Raji (cell line): ENCODE measurements around the gene TRIM28.

Experiments
- POLR2A ChIP-seq: IDR thresholded peaks from 2 replicates; pipeline ENCODE4 v1.6.1; 2011; ENCODE audit warnings: low read depth, low read length, control low read depth; ENCODE audit not compliant: insufficient read depth

Gene TRIM28

DNA sequence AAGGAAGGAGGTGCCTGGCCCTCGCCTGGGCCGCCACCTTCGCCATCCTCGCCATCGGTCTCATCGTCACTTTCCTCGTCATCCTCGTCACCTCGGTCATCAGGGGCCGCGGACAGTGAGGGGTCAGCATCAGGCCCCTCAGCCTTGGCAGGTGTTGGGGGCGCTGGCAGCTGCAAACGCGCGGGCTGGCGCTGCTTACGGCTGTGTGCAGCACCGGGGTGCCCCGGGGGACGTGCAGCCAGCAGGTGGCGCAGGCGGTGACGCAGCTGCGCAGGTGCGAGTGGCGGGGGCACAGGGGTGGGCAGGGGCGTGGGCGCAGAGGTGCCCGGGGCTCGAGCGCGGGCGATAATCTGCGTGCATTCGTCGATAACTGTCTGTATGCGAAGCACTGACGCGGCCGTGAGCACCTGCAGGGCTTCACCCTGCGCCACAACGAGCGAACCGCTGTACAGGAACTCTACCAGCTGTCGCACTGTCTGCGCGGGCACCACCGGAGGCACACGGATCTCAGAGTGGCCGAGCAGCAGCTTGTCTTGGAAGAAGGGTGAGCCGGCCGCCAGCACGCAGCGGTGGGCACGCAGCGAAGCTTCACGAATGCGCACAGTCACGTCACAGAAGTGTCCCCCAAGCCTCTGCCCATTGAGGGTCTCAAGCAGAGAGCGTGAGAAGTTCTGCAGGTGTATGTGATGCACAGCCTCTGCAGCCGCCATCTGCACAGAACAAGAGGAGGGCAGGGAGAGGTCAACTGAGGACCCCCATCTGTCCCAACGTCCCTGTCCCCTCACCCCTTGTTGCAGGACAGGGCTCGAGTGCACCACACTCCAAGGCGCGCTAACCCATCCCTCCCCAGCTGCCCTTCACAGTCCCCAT is 26.7 kb upstream of the TRIM28 start:
- peak; percentile 28; the same call in 1 of the 2 replicates for TF ChIP-seq POLR2A

- TF ChIP-seq POLR2A = peak; percentile 49; the same call in 1 of the 2 replicates
Measured at GRCh38 chr19:58518256-58519086, 25.4 kb upstream of the TRIM28 start.

- no peak for TF ChIP-seq POLR2A
Measured at GRCh38 chr19:58519087-58519354, 24.8 kb upstream of the TRIM28 start.

DNA sequence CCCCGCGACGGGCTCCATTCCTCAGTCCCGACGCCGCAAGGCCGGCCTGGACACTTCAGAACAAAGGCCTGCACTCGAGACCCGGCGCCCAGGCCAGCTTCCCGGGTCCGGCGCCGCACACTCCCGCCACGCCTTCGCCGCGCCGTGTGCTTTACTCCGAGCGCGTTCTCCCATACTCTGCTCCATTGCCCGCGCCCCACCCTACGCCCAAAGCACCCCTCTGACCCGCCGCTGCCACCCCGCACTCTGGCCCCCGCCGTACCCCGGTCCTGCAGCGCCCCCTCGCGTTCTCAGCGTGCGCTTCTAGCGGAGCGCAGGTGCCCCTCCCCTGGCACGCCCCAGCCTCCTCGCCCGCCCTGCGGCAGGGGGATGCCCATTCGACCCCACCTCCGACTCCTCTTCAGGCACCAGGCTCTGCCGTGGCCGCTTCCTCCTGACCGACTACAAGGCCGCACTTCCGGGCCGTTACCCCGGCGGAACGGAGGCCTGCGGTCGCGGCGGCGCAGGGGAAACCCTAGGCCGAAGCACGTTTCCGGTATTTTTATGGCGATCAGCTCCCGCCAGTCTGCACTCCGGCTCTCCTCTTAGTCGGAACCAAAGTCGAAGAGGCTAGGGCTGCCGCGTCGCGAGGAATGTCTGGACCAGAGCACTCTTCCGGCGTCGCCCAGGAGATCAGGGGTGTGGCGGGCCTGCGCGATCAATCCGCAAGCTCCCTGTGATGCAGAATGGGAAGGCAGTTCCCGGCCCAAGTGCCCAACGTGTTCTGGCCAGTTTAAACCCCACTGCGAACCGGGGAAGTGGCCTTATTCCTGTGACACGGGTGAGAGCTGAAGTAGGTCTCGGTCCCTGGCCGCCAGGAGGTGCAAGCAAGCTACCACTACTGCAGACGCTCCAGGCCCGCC is 24.3 kb upstream of the TRIM28 start, which contains the start of gene ZBTB45:
TSS of gene ZBTB45 (minus strand) at position 456 of the 902 bp plus-strand sequence. CDS start 2,137 bp downstream, outside the sequence.
- peak; percentile 91 for TF ChIP-seq POLR2A

DNA sequence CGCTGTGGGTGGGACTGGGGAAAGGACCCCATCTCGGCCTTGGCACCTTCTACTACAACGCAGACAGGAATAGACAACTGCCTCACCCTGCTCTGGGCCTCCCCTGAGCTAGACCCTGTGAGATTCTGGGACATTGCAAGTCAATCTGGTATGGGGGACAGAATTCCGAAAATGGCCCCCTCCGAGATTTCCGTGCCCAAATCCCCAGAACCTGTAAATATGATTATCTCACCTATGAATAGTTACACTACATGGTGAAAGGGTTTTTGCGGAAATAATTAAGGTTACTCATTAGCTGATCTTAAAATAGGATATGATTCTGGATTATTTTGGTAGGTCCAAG is 23.6 kb upstream of the TRIM28 start:
- TF ChIP-seq POLR2A = no peak

- TF ChIP-seq POLR2A = no peak
Measured at GRCh38 chr19:58521651-58522050, 22.2 kb upstream of the TRIM28 start.

DNA sequence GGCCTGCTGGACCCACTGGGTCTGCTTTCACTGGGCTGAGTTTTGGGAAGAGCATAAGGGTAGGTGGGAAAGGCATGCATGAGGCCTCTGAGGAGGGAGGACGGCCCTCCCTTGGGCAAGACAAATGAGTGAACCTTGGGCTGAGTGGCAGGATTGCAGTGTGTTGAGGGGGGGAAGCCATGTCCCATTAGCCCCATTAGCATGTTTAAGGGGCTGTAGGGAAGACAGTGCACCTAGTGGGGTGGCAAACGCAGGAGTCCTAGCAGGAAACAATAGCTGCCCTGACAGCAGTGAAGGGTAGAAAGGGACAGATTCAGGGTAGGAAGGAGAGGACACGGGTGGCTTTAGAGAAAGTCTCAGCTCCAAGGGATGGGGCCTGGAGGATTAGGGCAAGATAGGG is 21.2 kb upstream of the TRIM28 start:
- no peak for TF ChIP-seq POLR2A

- TF ChIP-seq POLR2A = no peak
Measured at GRCh38 chr19:58529405-58529804, 14.5 kb upstream of the TRIM28 start.

DNA sequence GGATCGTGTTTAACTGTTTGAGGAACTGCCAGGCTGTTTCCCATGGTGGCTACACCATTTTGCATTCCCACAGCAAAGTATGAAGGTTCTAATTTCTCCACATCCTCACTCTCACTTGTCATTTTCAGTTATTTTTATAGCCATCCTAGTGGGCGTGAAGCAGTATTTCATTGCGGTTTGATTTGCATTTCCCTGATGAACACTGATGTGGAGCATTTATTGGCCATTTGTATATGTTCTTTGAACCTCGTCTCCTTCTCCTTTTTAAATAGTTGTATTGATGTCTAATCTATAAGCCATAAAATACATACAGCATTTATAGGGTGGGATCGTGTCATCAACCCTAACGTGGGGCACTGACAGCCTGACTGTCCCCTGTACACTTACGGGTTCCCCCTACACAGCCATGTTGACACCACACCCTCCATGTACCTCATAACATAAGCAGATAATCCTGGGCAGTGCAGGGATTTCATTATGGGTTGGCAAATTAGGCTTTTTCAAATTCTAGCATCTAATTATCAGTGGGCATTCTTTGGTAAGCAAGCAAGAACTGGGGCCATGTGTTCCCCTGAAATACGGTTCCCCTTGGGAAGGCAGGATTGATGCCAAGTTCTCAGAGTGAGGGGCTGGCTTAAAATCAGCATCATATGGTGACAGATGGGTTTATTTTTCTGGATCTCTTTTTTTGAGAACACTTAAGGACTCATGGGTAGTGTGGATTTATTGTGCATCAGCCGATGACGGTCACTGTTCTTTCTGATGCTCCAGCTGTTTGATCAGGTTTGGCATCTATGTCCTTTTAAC is 12.6 kb upstream of the TRIM28 start:
- TF ChIP-seq POLR2A = no peak

DNA sequence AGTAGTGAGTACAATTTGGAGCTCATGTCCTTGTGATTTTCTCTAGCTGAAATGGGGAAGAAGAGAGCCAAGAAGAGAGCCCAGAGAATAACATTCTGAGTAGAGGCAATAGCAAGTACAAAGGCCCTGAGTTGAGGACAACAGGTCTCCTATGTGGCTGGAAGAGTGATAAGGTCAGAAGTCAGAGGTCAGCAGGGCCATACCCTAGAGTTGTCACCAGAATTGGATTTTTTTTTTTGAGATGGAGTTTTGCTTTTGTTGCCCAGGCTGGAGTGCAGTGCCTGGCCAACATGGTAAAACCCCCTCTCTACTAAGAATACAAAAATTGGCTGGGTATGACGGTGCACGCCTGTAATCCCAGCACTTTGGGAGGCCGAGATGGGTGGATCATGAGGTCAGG is 8.0 kb upstream of the TRIM28 start:
- TF ChIP-seq POLR2A = no peak

- TF ChIP-seq POLR2A = no peak
Measured at GRCh38 chr19:58536852-58537798, 6.7 kb upstream of the TRIM28 start.

- TF ChIP-seq POLR2A = no peak
Measured at GRCh38 chr19:58538257-58539168, 5.4 kb upstream of the TRIM28 start.
